ENCODE data around the gene FOXN1. TPM values are rescaled to one million over a fixed set of nuclear protein-coding genes. Genes with fewer than 3 reads are reported as not detected.
A peak's percentile ranks its signal among the peaks of the same experiment; 100 is the strongest.

The FOXN1 gene
- total and polyA plus RNA-seq, 2 of the 13 experiments (the other 11 are each of a cell fraction or from before 2014, with no cell fraction given) = 0.01 TPM; not detected in 1

- TF ChIP-seq PAXIP1 (CRISPR knock-in tag; conservative IDR thresholded peaks at IDR 0.05) (peak; percentile 83), HNF4G (IDR thresholded peaks at IDR 0.05; ENCODE audit: borderline replicate concordance, low read depth, low read length) (peak; percentile 48; the same call in 1 of the 2 replicates), HNF4G (CRISPR knock-in tag; IDR thresholded peaks at IDR 0.05; ENCODE audit: borderline replicate concordance, low read depth) (no peak), BCL6 (CRISPR knock-in tag; IDR thresholded peaks at IDR 0.05) (peak; percentile 78), ZSCAN25 (CRISPR knock-in tag; IDR thresholded peaks at IDR 0.05) (0 out of 2 replicates have a peak, but pooled peaks have one; percentile 28), FOXP4 (CRISPR knock-in tag; IDR thresholded peaks at IDR 0.05) (peak; percentile 55; the same call in 1 of the 2 replicates), ETS1 (CRISPR knock-in tag; IDR thresholded peaks at IDR 0.05) (no peak), PATZ1 (CRISPR knock-in tag; IDR thresholded peaks at IDR 0.05) (0 out of 2 replicates have a peak, but pooled peaks have one; percentile 21), KDM6A (CRISPR knock-in tag; IDR thresholded peaks at IDR 0.05; ENCODE audit: low read depth) (0 out of 2 replicates have a peak, but pooled peaks have one; percentile 14), ZNF609 (CRISPR knock-in tag; IDR thresholded peaks at IDR 0.05; ENCODE audit: borderline replicate concordance) (peak; percentile 34; the same call in 1 of the 2 replicates), KDM1A (CRISPR knock-in tag; IDR thresholded peaks at IDR 0.05) (no peak)
Measured at GRCh38 chr17:28475151-28475900, 30.8 kb upstream of the FOXN1 start (continued).

All from HepG2 (cell line).